SU-DHL-6 (cell line): Measurements from ENCODE around the gene IMPG1.

ENCODE experiments used
- H2AFZ ChIP-seq: fragments of 200-600 bp; sonication (generic); 2 replicates; pipeline ENCODE4 v1.6.1; 2014; ENCODE audit warnings: low read depth, mild to moderate bottlenecking, moderate library complexity, mixed read lengths, antibody characterized with exemption, low read length; ENCODE audit not compliant: severe bottlenecking
- H3F3A ChIP-seq: fragments of 200-600 bp; shearing (Covaris generic); 2 replicates; pipeline ENCODE4 v1.6.0; 2016; ENCODE audit warnings: antibody characterized with exemption, mild to moderate bottlenecking; ENCODE audit not compliant: insufficient read depth
- H3K27ac ChIP-seq: fragments of 200-600 bp; sonication (generic); 2 replicates; pipeline ENCODE4 v1.5.1; 2016; ENCODE audit warnings: low read depth, mild to moderate bottlenecking, low read length, moderate library complexity, mixed read lengths
- H3K27me3 ChIP-seq: fragments of 200-600 bp; sonication (generic), shearing (Covaris generic); 2 replicates; pipeline ENCODE4 v1.6.0; 2014; ENCODE audit warnings: mild to moderate bottlenecking, low read length
- H3K36me3 ChIP-seq: fragments of 200-600 bp; sonication (generic); 2 replicates; pipeline ENCODE4 v1.6.1; 2014; ENCODE audit warnings: mild to moderate bottlenecking, low read length, mixed read lengths
- H3K4me2 ChIP-seq: fragments of 300-600, 200-600 bp; shearing (Covaris generic), sonication (generic); 2 replicates; pipeline ENCODE4 v1.6.0; 2014; ENCODE audit warnings: low read length, low read depth, mild to moderate bottlenecking; ENCODE audit not compliant: poor library complexity, severe bottlenecking
- H3K4me3 ChIP-seq: fragments of 200-600 bp; sonication (generic); 2 replicates; pipeline ENCODE4 v1.5.1; 2014; ENCODE audit warnings: antibody characterized with exemption, low read length, mild to moderate bottlenecking, mixed read lengths; ENCODE audit not compliant: insufficient read depth, poor library complexity, severe bottlenecking
- H3K79me2 ChIP-seq: fragments of 200-600 bp; sonication (generic); 2 replicates; pipeline ENCODE4 v1.6.1; 2014; ENCODE audit warnings: mild to moderate bottlenecking, low read length, moderate library complexity; ENCODE audit not compliant: insufficient read depth
- H3K9ac ChIP-seq: fragments of 200-600 bp; sonication (generic); 2 replicates; pipeline ENCODE4 v1.7.0; 2014; ENCODE audit warnings: mild to moderate bottlenecking, low read length
- H3K9me2 ChIP-seq: fragments of 200-600 bp; sonication (generic); replicated peaks from 2 replicates; pipeline ENCODE4 v1.6.1; 2014; ENCODE audit warnings: low read length; ENCODE audit not compliant: insufficient read depth
- H3K9me3 ChIP-seq: fragments of 200-600 bp; sonication (generic); 2 replicates; pipeline ENCODE4 v1.6.1; 2014; ENCODE audit warnings: low read length, mixed read lengths; ENCODE audit not compliant: insufficient read depth
- H4K20me1 ChIP-seq: fragments of 200-600 bp; sonication (generic); 2 replicates; pipeline ENCODE4 v1.6.1; 2014; ENCODE audit warnings: low read depth, mild to moderate bottlenecking, antibody characterized with exemption, low read length, moderate library complexity, mixed read lengths
- EZH2phosphoT487 ChIP-seq: fragments of 200-600 bp; sonication (generic), shearing (Covaris generic); conservative IDR thresholded peaks from 2 replicates; pipeline ENCODE4 v1.6.1; 2018; ENCODE audit warnings: mild to moderate bottlenecking, antibody characterized with exemption, low read length, moderate library complexity, mixed read lengths
- TF ChIP-seq, protein P1 (sequence below): fragments of 200-600 bp; sonication (generic); IDR thresholded peaks from one replicate; pipeline ENCODE4 v1.5.1; 2017; ENCODE audit warnings: antibody characterized with exemption, mild to moderate bottlenecking, low read length, moderate library complexity; ENCODE audit not compliant: insufficient read depth, poor library complexity, severe bottlenecking

Gene IMPG1

GRCh38 chr6:75937846-75938245, 134.6 kb downstream of the IMPG1 start:
- no peaks in the 10 kb centered on the region for H3K9me3 ChIP-seq
- no peaks in the 10 kb centered on the region for H3F3A ChIP-seq
- H3K4me2 ChIP-seq: no peak overlapping the region
- no peaks in the 10 kb centered on the region for H3K79me2 ChIP-seq
- no peaks in the 10 kb centered on the region for H3K9me2 ChIP-seq
- no peaks in the 10 kb centered on the region for H3K27me3 ChIP-seq
- TF ChIP-seq, protein P1, sequence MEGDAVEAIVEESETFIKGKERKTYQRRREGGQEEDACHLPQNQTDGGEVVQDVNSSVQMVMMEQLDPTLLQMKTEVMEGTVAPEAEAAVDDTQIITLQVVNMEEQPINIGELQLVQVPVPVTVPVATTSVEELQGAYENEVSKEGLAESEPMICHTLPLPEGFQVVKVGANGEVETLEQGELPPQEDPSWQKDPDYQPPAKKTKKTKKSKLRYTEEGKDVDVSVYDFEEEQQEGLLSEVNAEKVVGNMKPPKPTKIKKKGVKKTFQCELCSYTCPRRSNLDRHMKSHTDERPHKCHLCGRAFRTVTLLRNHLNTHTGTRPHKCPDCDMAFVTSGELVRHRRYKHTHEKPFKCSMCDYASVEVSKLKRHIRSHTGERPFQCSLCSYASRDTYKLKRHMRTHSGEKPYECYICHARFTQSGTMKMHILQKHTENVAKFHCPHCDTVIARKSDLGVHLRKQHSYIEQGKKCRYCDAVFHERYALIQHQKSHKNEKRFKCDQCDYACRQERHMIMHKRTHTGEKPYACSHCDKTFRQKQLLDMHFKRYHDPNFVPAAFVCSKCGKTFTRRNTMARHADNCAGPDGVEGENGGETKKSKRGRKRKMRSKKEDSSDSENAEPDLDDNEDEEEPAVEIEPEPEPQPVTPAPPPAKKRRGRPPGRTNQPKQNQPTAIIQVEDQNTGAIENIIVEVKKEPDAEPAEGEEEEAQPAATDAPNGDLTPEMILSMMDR: no peak
- TF ChIP-seq EZH2phosphoT487: no peak
- no peak overlapping the region for H2AFZ ChIP-seq
- no peaks in the 10 kb centered on the region for H3K36me3 ChIP-seq
- H4K20me1 ChIP-seq: no peaks in the 10 kb centered on the region
- no peak overlapping the region for H3K4me3 ChIP-seq
- H3K9ac ChIP-seq: no peak overlapping the region
- H3K27ac ChIP-seq: no peak overlapping the region

GRCh38 chr6:75936682-75937081, 135.8 kb downstream of the IMPG1 start:
- H3K79me2 ChIP-seq: no peaks in the 10 kb centered on the region
- no peak overlapping the region for H3K4me2 ChIP-seq
- no peaks in the 10 kb centered on the region for H4K20me1 ChIP-seq
- no peak overlapping the region for H2AFZ ChIP-seq
- no peak overlapping the region for H3K4me3 ChIP-seq
- no peaks in the 10 kb centered on the region for H3K9me2 ChIP-seq
- H3K9ac ChIP-seq: no peak overlapping the region
- no peaks in the 10 kb centered on the region for H3K9me3 ChIP-seq
- TF ChIP-seq, protein P1: no peak
- TF ChIP-seq EZH2phosphoT487: no peak
- H3K27ac ChIP-seq: no peak overlapping the region
- H3K36me3 ChIP-seq: no peaks in the 10 kb centered on the region
- H3F3A ChIP-seq: no peaks in the 10 kb centered on the region
- H3K27me3 ChIP-seq: no peaks in the 10 kb centered on the region

DNA sequence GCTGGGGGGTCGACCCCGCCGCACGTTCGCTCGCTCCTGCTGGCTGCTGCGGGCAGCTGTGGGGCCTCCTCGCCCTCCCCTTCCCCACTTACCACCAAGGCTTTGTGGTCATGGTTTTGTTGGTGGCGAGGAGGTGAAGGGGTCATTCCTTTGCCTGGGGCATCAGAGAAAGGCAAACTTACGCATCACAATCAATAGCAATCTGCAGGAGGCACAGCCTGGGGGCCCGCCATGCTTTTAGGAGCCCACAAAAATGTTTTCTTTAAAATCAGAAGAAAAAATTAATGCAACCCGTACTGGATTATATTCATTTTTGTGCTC, 137.0 kb downstream of the IMPG1 start:
- TF ChIP-seq, protein P1: no peak
- Histone ChIP-seq H2AFZ (no peak overlapping the region), H3K9me3 (no peaks in the 10 kb centered on the region), H3K79me2 (no peaks in the 10 kb centered on the region), H3K27me3 (no peaks in the 10 kb centered on the region), H3K36me3 (no peaks in the 10 kb centered on the region), H4K20me1 (no peaks in the 10 kb centered on the region), H3K9me2 (no peaks in the 10 kb centered on the region), H3F3A (no peaks in the 10 kb centered on the region), H3K9ac (no peak overlapping the region), H3K27ac (no peak overlapping the region), H3K4me3 (no peak overlapping the region), H3K4me2 (no peak overlapping the region)
